ENCODE data around the gene ERF. TPM values are rescaled to one million over a fixed set of nuclear protein-coding genes. Genes with fewer than 3 reads are reported as not detected.

The ERF gene
- polyA plus RNA-seq, 12 donors = 27.1 to 66.4 (median 32.7) TPM; not detected in 1

Other genes with a start within 250 kb of the ERF start
- gene GRIK5, start 184.9 kb downstream of the ERF start, polyA plus RNA-seq (ENCODE audit: insufficient read length in 12 of 12) = 10 to 100 TPM in 1 of 12 donors, 1 to 10 TPM in 10, not detected in 1; 1.7 to 10.3 (median 3.2) TPM
- 10 to 100 TPM in 3 of 12 donors, 1 to 10 TPM in 8, not detected in 1; 7.2 to 13.3 (median 9.2) TPM for gene ZNF574, start 179.0 kb downstream of the ERF start, polyA plus RNA-seq (ENCODE audit: insufficient read length in 12 of 12)
- 1 to 10 TPM in 10 of 12 donors, under 1 TPM in 1, not detected in 1; 0.92 to 6.1 (median 1.4) TPM for gene POU2F2, start 122.7 kb downstream of the ERF start, polyA plus RNA-seq (ENCODE audit: insufficient read length in 12 of 12)
- 10 to 100 TPM in 9 of 12 donors, 1 to 10 TPM in 1, not detected in 2; 9.9 to 17.4 (median 12.0) TPM for gene DEDD2, start 37.5 kb downstream of the ERF start, polyA plus RNA-seq (ENCODE audit: insufficient read length in 12 of 12)
- 1 to 10 TPM in 11 of 12 donors, not detected in 1; 4.5 to 8.4 (median 6.8) TPM for gene ZNF526, start 34.8 kb downstream of the ERF start, polyA plus RNA-seq (ENCODE audit: insufficient read length in 12 of 12)
- gene GSK3A, start 12.5 kb downstream of the ERF start, polyA plus RNA-seq (ENCODE audit: insufficient read length in 12 of 12) = 10 to 100 TPM in 11 of 12 donors, not detected in 1; 36.1 to 84.0 (median 42.9) TPM
- 10 to 100 TPM in 11 of 12 donors, not detected in 1; 25.3 to 66.6 (median 31.6) TPM for gene CIC, start 14.1 kb upstream of the ERF start, polyA plus RNA-seq (ENCODE audit: insufficient read length in 12 of 12)
- 1 to 10 TPM in 2 of 12 donors, under 1 TPM in 8, not detected in 2; 0.34 to 1.8 (median 0.62) TPM for gene PRR19, start 47.0 kb upstream of the ERF start, polyA plus RNA-seq (ENCODE audit: insufficient read length in 12 of 12)
- gene PAFAH1B3, start 47.5 kb upstream of the ERF start, polyA plus RNA-seq (ENCODE audit: insufficient read length in 12 of 12) = 10 to 100 TPM in 11 of 12 donors, not detected in 1; 20.2 to 37.1 (median 28.1) TPM
- under 1 TPM in 10 of 12 donors, not detected in 2; 0.12 to 0.56 (median 0.26) TPM for gene TMEM145, start 58.2 kb upstream of the ERF start, polyA plus RNA-seq (ENCODE audit: insufficient read length in 12 of 12)
- 10 to 100 TPM in 11 of 12 donors, not detected in 1; 19.3 to 31.5 (median 23.5) TPM for gene MEGF8, start 70.5 kb upstream of the ERF start, polyA plus RNA-seq (ENCODE audit: insufficient read length in 12 of 12)
- gene CNFN, start 135.2 kb upstream of the ERF start, polyA plus RNA-seq (ENCODE audit: insufficient read length in 12 of 12) = 1 to 10 TPM in 2 of 12 donors, under 1 TPM in 3, not detected in 7; 0.47 to 4.1 (median 0.61) TPM
- 10 to 100 TPM in 2 of 12 donors, 1 to 10 TPM in 9, not detected in 1; 4.0 to 20.1 (median 7.2) TPM for gene LIPE, start 172.3 kb upstream of the ERF start, polyA plus RNA-seq (ENCODE audit: insufficient read length in 12 of 12)
- gene CXCL17, start 187.8 kb upstream of the ERF start, polyA plus RNA-seq (ENCODE audit: insufficient read length in 12 of 12) = 1 to 10 TPM in 3 of 12 donors, not detected in 9; 1.5 to 3.2 (median 2.0) TPM

Data from muscle of arm (tissue), 12 donors.